NCI-H2227 treated with DMSO at 0.1 percent for 48 hours (cell line): ENCODE results near the gene CLIC1.

Experiments used
- DNase-seq: peaks from one replicate; lab custom pipeline; 2025; lab: John Stamatoyannopoulos, UW

CLIC1 gene

DNA sequence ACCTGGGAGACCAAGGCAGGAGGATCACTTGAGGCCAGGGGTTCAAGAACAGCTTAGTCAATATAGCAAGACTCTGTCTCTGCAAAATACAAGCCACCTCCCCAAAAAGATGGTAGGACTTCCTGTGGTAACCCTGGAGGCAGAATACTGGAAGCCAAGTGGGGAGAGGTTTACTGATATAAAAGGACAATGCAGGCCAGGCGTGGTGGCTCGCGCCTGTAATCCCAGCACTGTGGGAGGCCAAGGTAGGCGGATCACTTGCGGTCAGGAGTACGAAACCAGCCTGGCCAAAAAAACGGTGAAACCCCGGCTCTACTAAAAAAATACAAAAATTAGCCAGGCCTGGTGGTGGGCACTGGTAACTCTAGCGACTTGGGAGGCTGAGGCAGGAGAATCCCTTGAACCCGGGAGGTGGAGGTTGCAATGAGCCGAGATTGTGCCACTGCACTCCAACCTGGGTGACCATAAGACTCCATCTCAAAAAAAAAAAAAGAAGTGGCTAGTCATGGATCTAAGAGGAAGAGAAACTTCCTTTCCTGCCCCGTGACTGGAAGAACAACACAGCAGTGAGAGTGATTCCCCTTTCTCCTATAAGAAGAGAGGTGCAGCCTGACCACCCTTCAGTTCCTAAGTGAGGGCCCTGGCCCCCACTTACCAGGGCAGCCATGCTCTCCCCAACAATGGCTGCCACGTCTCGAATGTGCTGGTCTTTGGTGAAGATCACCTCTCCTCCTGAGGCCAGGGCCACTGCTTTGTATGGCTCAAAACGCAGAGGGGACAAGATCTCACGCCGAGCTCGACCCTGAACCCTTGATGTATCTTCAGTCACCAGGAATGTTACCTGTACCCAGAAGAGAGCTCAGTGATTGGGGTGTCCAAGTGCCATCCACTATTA, 32.3 kb upstream of the CLIC1 start:
- DNase-seq: no peak

DNA sequence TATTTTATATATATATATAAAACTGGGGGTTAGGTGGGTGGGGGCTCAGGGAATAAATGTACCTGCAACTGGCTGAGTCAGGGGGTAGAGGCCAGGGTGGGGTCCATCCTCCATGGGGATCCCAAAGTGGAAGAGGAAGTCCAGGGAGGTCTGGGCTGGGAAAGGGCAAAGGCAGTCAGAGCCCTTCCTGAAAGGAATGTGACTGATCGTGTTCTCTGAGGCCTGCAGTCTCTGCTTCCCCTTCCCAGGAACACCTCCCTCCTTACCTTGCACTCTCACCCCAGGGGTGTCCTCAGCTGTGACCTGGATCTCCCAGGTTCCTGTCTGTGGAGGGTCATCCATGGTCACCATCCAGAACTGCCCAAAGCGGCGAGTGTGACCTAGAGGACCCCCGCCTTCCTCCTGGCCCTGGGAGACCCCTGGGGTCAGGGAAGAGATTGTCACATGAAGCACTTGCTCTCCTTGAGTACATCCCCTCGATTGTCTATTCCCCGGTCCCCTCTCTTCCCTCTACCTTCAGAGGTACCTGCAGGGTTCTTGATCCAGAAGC, 30.8 kb upstream of the CLIC1 start:
- no peak for DNase-seq

DNA sequence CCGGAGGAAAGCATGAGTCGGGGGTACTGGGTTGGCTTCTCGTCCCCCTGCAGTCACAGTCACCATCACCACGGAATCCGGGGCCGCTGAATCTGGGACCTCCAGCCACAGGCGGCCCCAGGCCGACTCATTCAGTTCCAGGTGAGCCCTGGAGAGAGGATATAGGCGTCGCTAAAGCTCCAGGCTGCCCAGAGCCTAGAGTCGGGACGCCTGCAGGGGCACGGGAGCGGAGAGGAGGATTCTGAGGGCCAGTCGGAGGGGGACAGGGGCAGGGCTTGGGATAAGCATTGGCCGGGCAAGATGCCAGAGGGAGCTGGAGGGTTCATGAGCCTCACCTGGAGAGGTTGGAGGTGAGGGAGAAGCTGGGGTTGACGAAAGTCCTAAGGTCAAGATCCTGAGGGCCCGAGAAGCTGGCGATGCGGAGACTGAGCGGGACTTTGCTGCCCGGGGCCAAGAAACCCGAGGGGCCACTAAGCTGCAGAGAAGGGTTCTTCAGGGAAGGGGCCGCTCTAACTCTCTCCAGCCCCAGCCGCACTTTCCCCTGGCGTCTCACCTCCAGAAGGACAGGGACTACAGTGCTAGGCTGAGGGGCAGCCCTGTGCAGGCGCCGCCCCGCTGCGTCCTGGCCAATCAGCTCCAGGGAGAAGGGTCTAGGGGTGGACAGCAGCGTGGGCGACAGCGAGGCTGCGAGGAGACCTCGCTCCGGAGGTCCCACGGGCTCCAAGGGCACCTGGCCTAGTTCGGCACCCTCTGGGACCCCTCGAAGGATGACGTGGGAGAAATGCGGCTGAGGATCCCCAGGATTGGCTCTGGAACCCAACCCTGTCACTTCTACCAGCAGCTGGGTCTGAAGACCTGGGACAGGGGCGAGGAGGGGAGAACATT, 29.8 kb upstream of the CLIC1 start:
- no peak for DNase-seq

DNA sequence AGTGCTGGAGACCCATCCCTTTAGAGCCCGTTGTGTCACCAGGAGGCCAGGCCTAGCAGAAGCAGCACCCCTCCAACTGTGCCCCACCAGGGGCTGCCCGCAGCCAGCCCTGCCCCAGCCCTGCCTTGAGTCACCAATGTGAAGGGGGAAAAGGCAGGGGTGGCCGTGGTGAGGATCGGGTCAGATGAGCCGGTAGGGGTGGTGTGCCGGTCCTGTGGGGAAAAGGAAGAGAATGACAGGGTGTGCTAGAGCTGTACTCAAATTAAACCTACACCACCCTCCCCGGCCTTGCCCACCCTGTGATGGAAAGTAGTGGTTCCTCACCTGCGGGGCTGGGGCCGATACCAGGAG, 29.2 kb upstream of the CLIC1 start:
- no peak for DNase-seq

DNA sequence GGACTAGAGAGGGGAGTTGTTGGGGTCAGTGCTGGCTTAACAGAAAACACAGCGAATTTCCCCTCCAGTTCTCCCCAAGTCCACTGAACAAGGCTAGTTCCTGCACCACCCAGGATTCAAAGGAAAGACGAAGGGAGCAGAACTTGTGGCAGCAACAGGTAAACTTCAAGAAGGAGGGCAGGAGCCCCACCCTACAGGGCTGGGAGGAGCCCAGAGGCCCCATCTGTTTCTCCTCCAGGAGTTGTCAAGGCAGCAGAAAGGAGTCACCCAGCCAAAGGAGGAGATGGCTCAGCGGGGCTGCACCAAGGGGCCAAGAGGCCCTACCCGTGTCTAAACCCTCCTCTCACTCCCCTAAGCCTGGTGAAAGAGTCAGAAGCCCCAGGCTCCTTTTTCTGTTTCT, 27.9 kb upstream of the CLIC1 start:
- no peak for DNase-seq

DNA sequence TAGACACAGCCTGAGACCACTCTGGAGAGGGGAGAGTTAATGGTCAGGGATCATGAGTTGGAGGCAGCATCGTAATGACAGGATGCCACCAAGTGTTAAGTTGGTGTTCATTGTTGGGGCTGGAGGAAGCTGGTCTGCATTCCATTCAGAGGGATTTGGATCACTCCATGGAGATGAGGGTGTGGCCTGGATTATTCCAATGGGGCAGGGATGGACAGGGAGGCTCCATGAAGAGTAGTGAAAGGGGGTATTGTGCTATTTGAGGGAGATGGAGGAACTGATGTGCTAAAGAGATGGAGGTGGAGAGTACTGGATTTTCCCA, 27.2 kb upstream of the CLIC1 start:
- DNase-seq: no peak

DNA sequence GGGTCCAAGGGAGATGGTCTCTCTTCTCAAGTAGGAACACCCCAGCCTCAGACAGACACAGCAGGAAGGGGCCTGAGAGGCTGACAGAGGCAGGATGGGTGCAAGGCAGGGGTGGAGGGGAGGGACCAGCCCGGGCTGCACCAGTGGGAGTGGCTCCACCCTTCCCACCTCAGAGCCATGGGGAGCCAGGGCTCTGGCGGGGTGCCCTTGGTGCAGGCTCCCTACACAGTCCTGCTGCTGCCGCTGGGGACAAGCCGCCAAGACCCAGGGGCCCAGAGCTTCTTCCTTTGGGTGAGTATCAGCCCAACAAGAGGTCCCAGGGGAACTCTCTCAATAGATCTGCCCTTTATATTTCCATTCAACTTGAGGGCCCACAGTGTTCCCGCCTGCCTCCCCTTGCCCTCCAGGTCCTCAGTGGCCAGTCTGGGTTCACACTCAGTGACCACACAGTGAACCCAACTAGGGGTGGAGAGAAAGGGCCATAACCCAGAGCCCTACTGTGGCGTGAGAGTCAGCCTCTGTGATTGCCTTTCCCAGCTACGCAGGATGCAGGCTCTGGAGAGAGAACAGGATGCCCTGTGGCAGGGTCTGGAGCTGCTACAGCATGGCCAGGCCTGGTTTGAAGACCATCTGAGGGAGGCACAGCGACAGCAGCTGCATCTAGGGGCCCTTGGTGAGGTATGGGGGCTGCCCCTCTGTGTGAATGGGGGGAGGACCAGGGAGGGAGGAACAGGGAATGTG, 26.7 kb upstream of the CLIC1 start:
- DNase-seq: no peak

DNA sequence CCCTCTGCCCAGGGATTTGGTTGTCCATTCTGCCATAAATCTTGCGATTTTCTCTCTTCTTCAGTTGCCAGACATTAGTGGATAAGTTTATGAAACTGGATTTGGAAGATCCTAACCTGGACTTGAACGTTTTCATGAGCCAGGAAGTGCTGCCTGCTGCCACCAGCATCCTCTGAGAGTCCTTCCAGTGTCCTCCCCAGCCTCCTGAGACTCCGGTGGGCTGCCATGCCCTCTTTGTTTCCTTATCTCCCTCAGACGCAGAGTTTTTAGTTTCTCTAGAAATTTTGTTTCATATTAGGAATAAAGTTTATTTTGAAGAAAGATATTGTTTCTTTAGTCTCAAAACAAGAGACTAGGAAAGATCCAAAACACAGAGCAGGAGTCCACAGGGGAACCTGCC, 26.0 kb upstream of the CLIC1 start, which contains the start of gene SAPCD1:
Gene SAPCD1 (plus strand): TSS at position 301 of the 400 bp plus-strand sequence. CDS start 399 bp downstream, outside the sequence.
- DNase-seq: no peak

DNA sequence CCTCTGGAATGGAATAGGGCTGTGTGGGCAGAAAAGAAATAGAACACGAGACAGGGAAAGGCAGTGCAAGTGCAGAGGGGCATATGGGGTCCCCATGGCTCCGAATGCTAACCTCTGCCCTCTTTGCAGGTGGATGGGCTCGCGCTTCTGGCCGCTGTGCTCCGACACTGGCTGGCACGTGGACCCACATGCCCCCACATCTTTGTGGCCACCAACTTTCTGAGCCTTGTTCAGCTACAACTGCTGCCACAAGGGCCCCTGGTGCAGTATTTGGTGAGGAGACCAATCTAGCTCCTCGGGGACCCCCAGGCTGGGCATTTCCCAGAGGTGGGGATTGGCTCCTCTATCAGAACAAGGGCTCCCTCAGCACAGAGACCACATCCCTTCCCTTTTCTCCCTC, 25.0 kb upstream of the CLIC1 start:
- DNase-seq: no peak

DNA sequence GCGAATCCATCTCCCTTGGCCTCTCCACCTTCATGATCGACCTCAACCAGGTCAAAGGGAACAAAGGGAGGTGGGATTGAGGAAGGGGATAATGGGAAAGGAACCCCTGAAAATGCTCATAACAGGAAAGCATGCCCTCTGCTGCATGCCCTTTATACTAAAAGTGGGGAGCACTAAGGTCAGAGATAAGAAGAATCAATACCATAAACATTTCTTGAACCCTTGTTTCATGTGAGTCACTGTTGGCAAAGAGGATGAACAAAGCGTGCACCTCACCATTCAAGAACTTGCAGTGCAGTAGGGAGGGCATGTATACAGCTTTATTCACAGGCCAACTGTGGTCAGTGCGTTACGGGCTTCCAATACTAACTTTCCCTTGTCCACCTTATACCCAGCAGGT, 24.5 kb upstream of the CLIC1 start:
- DNase-seq: no peak

DNA sequence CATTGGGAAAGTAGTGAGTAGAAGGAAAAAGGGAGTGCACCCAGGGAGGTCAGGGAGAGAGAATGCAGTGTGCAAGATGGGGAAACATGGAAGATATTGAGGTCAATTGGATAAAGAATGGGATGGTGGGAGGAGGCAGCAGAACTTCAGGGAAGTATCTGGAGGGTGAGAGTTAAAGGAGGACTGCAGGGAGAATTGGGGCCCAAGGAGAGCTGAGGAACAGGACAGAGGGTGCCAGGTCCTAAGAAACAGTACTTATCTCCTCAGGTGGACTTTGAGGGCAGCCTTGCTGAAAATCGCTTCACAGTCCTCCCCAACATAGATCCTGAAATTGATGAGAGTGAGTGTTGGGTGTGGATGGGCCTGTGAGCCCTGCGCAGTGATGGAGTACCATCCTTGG, 22.0 kb upstream of the CLIC1 start:
- DNase-seq: no peak

DNA sequence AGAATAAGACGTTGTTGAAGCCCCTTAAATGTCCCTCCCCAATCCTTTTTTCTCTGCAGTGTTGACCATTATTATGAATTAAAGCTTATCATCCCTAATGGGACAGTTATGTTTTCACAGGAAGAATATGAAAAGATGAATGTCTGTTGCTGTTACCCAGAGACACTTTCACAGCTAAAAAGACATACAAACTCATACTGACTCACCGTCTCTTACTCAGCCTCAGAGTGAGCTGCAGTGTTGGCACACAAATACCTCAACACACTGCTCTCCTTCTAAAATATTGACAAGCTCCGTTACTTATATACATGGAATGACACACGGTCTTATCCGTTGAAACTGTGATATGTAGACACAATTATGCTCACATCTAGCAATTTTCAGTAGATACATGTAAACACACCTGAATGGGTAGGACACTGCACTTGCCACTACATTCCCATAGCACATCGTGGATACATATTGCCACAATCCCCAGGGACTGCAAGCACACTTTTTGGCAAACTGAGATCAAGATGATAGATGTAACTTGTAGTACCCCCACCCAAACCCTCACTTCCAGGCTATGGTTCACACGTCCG, 16.5 kb upstream of the CLIC1 start:
- DNase-seq: no peak

DNA sequence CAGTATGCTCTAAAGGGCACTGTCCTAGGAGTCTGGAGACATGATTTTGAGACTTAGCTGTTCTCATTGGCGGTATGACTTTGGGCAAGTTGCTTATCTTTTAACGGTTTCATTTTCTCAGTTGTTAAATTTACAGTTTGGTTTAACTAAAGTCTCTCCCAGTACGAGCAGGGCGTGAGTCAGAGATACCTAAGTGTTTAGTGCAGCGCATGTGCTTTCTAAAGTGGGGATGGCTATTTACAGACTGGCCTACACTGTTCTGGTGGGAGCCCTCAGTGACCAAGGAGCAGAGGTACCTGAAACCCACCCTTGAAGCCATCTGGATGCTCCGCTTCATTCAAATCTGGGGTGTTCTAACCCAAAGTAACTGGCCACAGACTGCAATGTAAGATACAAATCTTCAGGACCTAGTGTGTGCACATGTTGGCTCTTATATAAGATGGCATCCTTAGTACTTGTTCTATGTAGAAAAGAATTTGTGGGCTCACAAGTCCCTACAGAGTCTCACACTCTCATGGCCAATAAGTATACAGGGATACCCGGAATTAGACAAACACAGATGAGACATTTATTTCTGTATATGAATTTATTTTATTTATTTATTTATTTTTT, 14.2 kb upstream of the CLIC1 start:
- no peak for DNase-seq

DNA sequence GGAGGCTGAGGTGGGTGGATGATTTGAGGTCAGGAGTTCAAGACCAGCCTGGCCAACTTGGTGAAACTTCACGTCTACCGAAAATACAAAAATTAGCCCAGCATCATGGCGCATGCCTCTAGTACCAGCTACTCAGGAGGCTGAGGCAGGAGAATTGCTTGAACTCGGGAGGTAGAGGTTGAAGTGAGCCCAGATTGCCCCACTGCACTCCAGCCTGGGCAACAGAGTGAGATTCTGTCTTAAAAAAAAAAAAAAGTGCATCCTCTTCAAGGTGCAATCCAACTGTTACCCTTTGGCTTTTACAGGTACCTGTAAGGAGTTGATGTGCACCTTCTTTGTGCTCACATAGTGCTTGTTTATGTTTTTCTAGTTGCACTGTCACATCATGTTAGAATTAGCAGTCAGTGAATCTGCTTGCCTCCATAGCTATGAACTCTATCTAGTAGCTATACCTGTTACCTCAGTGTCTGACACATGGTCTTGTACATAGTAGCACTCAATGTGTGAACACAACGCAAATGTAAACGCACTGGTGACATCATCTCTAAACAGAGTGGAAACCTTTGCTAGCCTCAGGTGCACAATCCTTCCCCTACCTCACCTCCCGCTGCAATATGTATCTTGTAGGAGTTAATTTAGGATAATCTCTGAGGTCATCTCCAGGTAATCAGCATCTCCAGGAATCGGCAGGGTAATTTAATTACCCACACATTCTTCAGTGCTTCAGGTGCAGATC, 13.1 kb upstream of the CLIC1 start:
- no peak for DNase-seq

DNA sequence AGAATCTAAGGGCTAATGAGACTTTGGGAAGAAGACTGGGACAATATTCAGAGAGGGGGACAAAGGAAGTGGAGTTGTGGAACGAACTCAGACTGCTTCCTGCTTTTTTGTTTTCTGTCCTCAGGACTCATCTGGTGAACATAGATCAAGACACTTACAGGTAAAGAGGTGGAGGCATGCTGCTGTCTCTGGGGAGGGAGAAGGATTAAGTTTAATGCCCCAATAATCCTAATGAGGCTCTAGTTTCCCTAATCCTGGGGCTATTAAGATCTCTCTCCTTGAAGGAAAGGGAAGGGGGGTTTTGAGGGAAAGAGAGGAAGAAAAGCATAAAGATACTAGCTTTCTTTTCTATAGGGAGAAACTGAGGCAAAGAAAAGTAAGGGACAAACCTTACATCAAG, 8.1 kb upstream of the CLIC1 start:
- DNase-seq: no peak

DNA sequence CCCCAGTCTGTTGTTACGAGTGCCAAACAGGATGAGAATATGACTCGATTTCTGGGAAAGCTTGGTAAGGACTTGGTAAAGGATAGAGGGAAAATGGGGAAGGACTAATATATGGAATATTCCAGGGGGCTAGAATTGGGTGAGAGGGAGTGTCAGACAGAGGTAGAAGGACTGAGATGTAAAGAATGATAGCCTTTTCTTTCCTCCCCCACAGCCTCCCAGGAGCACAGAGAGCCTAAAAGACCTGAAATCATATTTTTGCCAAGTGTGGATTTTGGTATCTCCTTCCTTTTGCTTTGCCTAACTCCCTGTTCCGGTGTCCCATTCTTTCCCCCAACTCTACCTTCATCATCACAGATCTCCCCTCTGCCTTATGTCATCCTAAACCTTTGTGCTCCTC, 6.6 kb upstream of the CLIC1 start:
- DNase-seq: no peak

DNA sequence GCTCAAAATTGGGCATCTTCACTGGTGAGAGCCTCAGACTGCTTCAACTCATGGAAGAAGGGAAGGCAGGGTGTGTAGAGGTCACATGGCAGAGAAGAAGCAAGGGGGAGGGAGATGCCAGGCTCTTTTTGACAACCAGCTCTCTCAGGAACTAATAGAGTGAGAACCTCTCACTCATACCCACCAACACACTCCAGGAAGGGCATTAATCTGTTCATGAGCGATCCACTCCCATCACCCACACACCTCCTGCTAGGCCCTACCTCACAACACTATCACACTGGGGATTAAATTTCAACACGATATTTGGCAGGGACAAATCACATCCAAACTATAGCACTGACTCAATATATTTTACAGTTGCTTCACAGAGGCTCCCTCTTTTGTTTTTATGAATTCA, 5.5 kb upstream of the CLIC1 start:
- no peak for DNase-seq

DNA sequence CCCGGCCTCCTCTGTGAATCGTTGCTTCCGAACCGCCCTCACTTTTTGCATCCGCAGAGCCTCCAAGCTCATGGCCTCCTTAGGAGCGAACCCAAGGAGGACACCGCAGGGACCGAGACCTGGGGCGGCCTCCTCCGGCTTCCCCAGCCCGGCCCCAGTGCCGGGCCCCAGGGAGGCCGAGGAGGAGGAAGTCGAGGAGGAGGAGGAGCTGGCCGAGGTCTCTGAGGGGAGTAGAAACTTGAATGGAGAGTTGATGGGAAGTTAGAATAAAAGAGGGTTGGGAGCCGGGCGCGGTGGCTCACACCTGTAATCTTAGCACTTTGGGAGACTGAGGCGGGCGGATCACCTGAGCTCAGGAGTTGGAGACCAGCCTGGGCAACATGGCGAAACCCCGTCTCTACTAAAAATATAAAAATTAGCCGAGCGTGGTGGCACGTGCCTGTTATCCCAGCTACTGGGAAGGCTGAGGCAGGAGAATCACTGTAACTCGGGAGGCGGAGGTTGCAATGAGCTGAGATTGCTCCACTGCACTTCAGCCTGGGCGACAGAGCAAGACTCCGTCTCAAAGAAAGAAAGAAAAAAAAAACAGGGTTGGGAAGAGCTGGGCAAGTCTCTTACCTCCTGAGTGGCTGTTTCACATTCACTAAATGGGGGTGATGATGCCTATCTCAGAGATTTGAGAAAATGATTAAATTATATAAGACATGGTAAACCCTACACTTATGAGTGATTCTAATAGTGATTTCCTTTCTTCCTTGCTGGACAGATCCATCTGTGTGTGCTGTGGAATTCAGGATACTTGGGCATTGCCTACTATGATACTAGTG, 4.3 kb upstream of the CLIC1 start:
- DNase-seq: no peak

DNA sequence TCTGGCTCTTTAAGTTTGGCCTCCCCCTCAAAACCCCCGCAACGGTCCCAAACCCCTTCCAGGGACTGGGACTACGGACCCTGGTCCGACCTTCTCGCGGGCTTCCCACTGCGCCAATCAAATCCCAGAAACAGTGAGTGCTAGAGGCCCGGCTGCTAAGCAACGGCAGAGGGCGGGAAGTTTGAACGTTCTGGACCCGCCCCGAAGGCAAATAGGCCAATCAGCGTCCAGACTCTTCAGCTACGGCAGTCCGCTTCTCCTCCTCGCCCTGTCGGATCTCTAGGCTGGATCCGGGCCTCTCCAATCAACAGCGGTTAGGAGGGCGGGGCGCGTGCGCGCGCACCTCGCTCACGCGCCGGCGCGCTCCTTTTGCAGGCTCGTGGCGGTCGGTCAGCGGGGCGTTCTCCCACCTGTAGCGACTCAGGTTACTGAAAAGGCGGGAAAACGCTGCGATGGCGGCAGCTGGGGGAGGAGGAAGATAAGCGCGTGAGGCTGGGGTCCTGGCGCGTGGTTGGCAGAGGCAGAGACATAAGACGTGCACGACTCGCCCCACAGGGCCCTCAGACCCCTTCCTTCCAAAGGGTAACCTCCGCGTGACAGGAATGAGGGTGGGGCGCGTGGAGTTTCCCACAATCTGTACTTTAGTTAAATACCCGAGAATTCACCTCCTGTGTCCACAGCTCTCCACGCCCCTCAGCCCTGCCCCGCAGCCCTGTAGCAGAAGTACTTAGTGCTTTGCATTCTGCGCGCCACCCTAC, 3.5 kb upstream of the CLIC1 start, which contains the start of gene MSH5:
Gene MSH5 (plus strand): TSS at position 367 of the 758 bp plus-strand sequence. CDS start 462 bp downstream, outside the sequence.
- DNase-seq: peak; percentile 99
